MM.1S (cell line): ENCODE results near the gene GH2.
"Not testable (repeated sequence)": the region's sequence is repeated elsewhere in the genome, so short reads cannot be mapped to it uniquely, and the experiment has no call there.

Source experiments
- DNase-seq: peaks from one replicate; pipeline ENCODE4 v3.0.0-alpha.2; 2015
- H2AFZ ChIP-seq: fragments of 300-600 bp; sonication (generic); 2 replicates; pipeline ENCODE4 v1.6.0; 2016; ENCODE audit warnings: antibody characterized with exemption, low read length
- H3F3A ChIP-seq: fragments of 300-600 bp; sonication (generic); 2 replicates; pipeline ENCODE4 v1.6.1; 2016; ENCODE audit warnings: mild to moderate bottlenecking, antibody characterized with exemption, low read length, moderate library complexity, mixed read lengths; ENCODE audit not compliant: insufficient read depth
- H3K27ac ChIP-seq: fragments of 300-600 bp; sonication (generic); 2 replicates; pipeline ENCODE4 v1.5.1; 2016; ENCODE audit warnings: mild to moderate bottlenecking, low read length
- H3K27me3 ChIP-seq: fragments of 300-600 bp; sonication (generic); replicated peaks from 2 replicates; pipeline ENCODE4 v1.6.0; 2016; ENCODE audit warnings: low read length; ENCODE audit not compliant: insufficient read depth
- H3K36me3 ChIP-seq: fragments of 300-600 bp; sonication (generic); replicated peaks from 2 replicates; pipeline ENCODE4 v1.6.1; 2016; ENCODE audit warnings: mild to moderate bottlenecking, low read length, mixed read lengths; ENCODE audit not compliant: insufficient read depth
- H3K4me1 ChIP-seq: fragments of 300-600 bp; sonication (generic); 2 replicates; pipeline ENCODE4 v1.6.1; 2016; ENCODE audit warnings: low read length, mixed read lengths
- H3K4me2 ChIP-seq: fragments of 300-600 bp; sonication (generic); 2 replicates; pipeline ENCODE4 v1.6.0; 2016; ENCODE audit warnings: low read depth, low read length
- H3K4me3 ChIP-seq: fragments of 300-600 bp; sonication (generic); 2 replicates; pipeline ENCODE4 v1.5.1; 2016; ENCODE audit warnings: low read length, mixed read lengths
- H3K79me2 ChIP-seq: fragments of 300-600 bp; sonication (generic); 2 replicates; pipeline ENCODE4 v1.6.1; 2016; ENCODE audit warnings: mixed run types, low read length, mixed read lengths
- H3K9ac ChIP-seq: fragments of 300-600 bp; sonication (generic); 2 replicates; pipeline ENCODE4 v1.6.1; 2016; ENCODE audit warnings: low read length, mixed read lengths
- H3K9me2 ChIP-seq: fragments of 300-600 bp; sonication (generic); replicated peaks from 2 replicates; pipeline ENCODE4 v1.6.1; 2016; ENCODE audit warnings: mild to moderate bottlenecking, low read length, mixed read lengths; ENCODE audit not compliant: insufficient read depth
- H3K9me3 ChIP-seq: fragments of 300-600 bp; sonication (generic); replicated peaks from 2 replicates; pipeline ENCODE4 v1.6.1; 2016; ENCODE audit warnings: mild to moderate bottlenecking, low read length, mixed read lengths; ENCODE audit not compliant: insufficient read depth
- H4K20me1 ChIP-seq: fragments of 300-600 bp; sonication (generic); 2 replicates; pipeline ENCODE4 v1.6.1; 2016; ENCODE audit warnings: mild to moderate bottlenecking, low read length, moderate library complexity, mixed read lengths; ENCODE audit not compliant: insufficient read depth
- EZH2 ChIP-seq: fragments of 300-600 bp; sonication (generic); optimal IDR thresholded peaks from 2 replicates; pipeline ENCODE3; 2017; ENCODE audit warnings: low read depth, mild to moderate bottlenecking, antibody characterized with exemption, low read length, mixed read lengths
- EZH2phosphoT487 ChIP-seq: fragments of 300-600 bp; sonication (generic); IDR thresholded peaks from 2 replicates; pipeline ENCODE4 v1.6.1; 2018; ENCODE audit warnings: antibody characterized with exemption, low read length
- TF ChIP-seq, protein P1 (sequence below): fragments of 300-600 bp; sonication (generic); IDR thresholded peaks from 2 replicates; pipeline ENCODE4 v1.5.1; 2016; ENCODE audit warnings: antibody characterized with exemption, low read length, mixed read lengths

GH2 gene

DNA sequence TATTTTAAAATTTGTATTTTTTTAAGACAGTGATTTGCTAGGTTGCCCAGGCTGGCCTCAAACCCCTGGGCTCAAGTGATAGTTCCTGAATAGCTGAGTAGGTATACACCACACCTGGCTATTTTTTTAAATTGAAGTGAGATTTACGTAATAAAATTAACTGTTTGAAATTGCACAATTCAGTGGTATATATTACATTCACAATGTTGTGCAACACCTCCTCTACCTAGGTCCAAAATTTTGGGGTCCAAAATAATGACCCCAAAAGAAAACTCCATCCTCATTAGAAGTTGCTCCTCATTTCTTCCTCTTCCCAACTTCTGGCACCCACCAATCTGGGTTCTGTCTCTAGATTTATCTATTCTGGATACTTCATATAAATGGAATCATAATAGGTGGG, 36.2 kb downstream of the GH2 start:
- Histone ChIP-seq H3K4me3 (no peak overlapping the region), H3K4me1 (peaks cover 13% of the 10 kb centered on the region), H3K9me2 (no peaks in the 10 kb centered on the region), H3K9ac (no peak overlapping the region), H3K36me3 (no peaks in the 10 kb centered on the region), H2AFZ (no peak overlapping the region), H3K79me2 (peaks cover 18% of the 10 kb centered on the region), H3K4me2 (no peak overlapping the region), H3K9me3 (no peaks in the 10 kb centered on the region), H3K27me3 (no peaks in the 10 kb centered on the region), H3K27ac (no peak overlapping the region), H3F3A (peaks cover 15% of the 10 kb centered on the region), H4K20me1 (no peaks in the 10 kb centered on the region; the same call in 1 of the 2 replicates)
- TF ChIP-seq EZH2phosphoT487: no peak
- TF ChIP-seq, protein P1, sequence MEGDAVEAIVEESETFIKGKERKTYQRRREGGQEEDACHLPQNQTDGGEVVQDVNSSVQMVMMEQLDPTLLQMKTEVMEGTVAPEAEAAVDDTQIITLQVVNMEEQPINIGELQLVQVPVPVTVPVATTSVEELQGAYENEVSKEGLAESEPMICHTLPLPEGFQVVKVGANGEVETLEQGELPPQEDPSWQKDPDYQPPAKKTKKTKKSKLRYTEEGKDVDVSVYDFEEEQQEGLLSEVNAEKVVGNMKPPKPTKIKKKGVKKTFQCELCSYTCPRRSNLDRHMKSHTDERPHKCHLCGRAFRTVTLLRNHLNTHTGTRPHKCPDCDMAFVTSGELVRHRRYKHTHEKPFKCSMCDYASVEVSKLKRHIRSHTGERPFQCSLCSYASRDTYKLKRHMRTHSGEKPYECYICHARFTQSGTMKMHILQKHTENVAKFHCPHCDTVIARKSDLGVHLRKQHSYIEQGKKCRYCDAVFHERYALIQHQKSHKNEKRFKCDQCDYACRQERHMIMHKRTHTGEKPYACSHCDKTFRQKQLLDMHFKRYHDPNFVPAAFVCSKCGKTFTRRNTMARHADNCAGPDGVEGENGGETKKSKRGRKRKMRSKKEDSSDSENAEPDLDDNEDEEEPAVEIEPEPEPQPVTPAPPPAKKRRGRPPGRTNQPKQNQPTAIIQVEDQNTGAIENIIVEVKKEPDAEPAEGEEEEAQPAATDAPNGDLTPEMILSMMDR: no peak
- TF ChIP-seq EZH2: no peak
- DNase-seq: no peak

DNA sequence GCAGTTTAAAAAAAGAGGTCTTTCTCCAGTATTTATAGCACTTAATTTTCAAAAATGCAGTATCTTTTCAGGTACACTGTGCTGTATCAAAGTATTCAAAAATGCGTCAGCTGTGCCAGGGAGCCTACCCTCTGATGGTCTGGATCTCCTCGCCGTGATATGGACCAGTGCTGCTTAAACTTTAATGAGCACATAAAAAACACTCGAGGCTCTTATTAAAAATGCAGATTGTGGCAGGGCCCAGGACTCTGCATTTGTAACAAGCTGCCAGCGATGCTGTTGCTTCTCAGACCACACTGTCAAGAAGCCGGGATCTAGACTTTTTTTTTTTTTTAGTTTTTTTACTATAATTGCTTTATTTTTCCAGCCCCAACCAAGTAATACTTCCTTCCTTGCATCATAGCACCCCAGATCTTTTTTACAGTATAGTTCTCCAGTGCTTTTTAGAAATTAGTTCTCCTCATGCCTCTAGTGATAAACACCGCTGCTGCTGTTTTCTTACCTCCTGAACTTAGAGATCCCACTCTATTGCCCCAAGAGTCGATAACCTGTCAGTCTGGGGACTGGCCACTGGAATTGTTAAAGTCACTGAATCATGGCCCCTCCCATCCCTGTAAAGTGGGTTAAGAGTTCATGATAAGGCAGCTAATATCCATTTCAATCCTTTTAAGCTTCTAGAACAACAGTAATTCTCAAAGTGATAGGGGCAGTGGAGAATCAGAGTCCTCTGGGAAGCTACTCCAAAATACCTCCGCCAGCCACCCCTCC, 37.6 kb downstream of the GH2 start:
- Histone ChIP-seq H3K9ac (peak overlapping the region; percentile 74; the same call in 1 of the 2 replicates), H4K20me1 (no peaks in the 10 kb centered on the region; the same call in 1 of the 2 replicates), H3K27ac (peak overlapping the region; percentile 69; the same call in 1 of the 2 replicates), H3K9me2 (no peaks in the 10 kb centered on the region), H3K27me3 (no peaks in the 10 kb centered on the region), H2AFZ (peak overlapping the region; percentile 69), H3K4me2 (peak overlapping the region; percentile 68), H3K9me3 (no peaks in the 10 kb centered on the region), H3K36me3 (no peaks in the 10 kb centered on the region), H3K4me3 (peak overlapping the region; percentile 71), H3K4me1 (peaks cover 21% of the 10 kb centered on the region), H3K79me2 (peaks cover 32% of the 10 kb centered on the region), H3F3A (peaks cover 15% of the 10 kb centered on the region)
- no peak for TF ChIP-seq EZH2phosphoT487
- no peak for TF ChIP-seq EZH2
- TF ChIP-seq, protein P1: no peak
- DNase-seq: peak; percentile 20

DNA sequence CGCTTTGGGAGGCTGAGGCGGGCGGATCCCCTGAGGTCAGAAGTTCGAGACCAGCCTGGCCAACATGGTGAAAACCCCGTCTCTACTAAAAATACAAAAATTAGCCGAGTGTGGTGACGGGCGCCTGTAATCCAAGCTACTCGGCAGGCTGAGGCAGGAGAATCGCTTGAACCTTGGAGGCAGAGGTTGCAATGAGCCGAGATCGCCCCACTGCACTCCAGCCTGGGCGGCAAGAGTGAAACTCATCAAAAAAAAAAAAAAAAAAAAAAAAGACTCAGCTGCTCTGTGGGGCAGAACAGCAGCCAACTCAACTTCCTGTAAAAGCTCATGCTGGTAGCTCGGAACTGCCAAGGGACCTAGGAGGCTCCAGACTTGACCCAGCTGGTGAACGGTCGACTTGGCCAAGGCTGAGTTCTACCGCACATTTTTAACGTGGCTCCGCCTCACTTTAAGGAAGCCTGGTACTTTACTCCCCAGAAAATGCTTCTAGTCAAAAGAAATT, 38.3 kb downstream of the GH2 start:
- H3K9me2 ChIP-seq, H4K20me1 ChIP-seq, H3K36me3 ChIP-seq, H3K9me3 ChIP-seq, H3K27me3 ChIP-seq: not testable (repeated sequence)
- Histone ChIP-seq H3K4me1 (peaks cover 22% of the 10 kb centered on the region), H3K79me2 (peaks cover 38% of the 10 kb centered on the region), H3K4me3 (peak overlapping the region; percentile 71), H3K9ac (peak overlapping the region; percentile 74), H3K27ac (peak overlapping the region; percentile 69; the same call in 1 of the 2 replicates), H3F3A (peaks cover 15% of the 10 kb centered on the region), H2AFZ (peak overlapping the region; percentile 69), H3K4me2 (peak overlapping the region; percentile 68)
- DNase-seq: peak; percentile 91
